Urinary bladder (tissue), 4 donors: ENCODE measurements around the gene SUPT5H. TPM values are rescaled to one million over a fixed set of nuclear protein-coding genes. Genes with fewer than 3 reads are reported as not detected.

ENCODE experiments used
- DNase-seq: peaks from one replicate; pipeline ENCODE4 v3.0.0-alpha.2; 2015; ENCODE audit errors: extremely low spot score
- H3K27ac ChIP-seq: one replicate; pipeline ENCODE4 v1.5.1; 2013; ENCODE audit warnings: low read depth, mild to moderate bottlenecking, moderate library complexity
- H3K36me3 ChIP-seq: one replicate; pipeline ENCODE4 v1.6.1; 2013; ENCODE audit warnings: mild to moderate bottlenecking, moderate library complexity; ENCODE audit not compliant: insufficient read depth
- H3K4me1 ChIP-seq: one replicate; pipeline ENCODE4 v1.6.1; 2013; ENCODE audit warnings: mild to moderate bottlenecking, moderate library complexity; ENCODE audit not compliant: insufficient read depth
- H3K4me3 ChIP-seq: one replicate; pipeline ENCODE4 v1.5.1; 2013; ENCODE audit warnings: low read depth, low read length
- WGBS: extraction: QIAGEN DNeasy Blood & Tissue Kit; methylation state at CpG from one replicate; pipeline ENCODE4 v1.1.7; 2013; 5-methylcytosine and 5-hydroxymethylcytosine counted together
- polyA plus RNA-seq: library from polyadenylated mRNA; stranded (reverse); fragments of 200-250 nt; gene quantifications from one replicate; pipeline ENCODE4 v1.2.3, GENCODE V29; 2013
- total RNA-seq: library from RNA; depleted of rRNA; stranded (reverse); fragments of >200 nt; gene quantifications from one replicate; pipeline ENCODE4 v1.2.3, GENCODE V29; 2014
- donor health status: healthy with polysubstance abuse.
- donor health status: healthy.

Gene SUPT5H
- total and polyA plus RNA-seq, 2 donors = 24.8 to 85.8 TPM

DNA sequence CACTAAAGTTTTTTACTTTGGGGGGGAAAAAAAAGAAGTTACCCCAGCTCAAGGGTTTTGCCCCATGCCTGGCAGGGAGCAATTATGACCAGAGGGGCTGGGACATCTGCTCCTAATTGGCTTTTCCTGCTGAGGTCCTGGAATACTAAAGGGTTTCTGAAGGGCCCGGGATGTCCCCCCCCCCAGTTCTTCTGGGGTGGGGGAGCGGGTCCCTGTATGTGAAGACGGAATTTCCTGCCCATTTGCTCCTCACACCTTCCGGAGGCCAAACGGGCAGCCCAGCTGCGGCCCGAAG lies 52.3 kb downstream of the SUPT5H start:
- Histone ChIP-seq H3K27ac (no peak overlapping the region), H3K4me1 (no peaks in the 10 kb centered on the region), H3K4me3 (no peak overlapping the region), H3K36me3 (no peaks in the 10 kb centered on the region)
- no peak for DNase-seq
- 0% methylated on average over 7 of the region's 7 CpGs for WGBS

- no peaks in the 10 kb centered on the region for H3K36me3 ChIP-seq
- WGBS = 1% methylated on average over 40 of the region's 40 CpGs
- no peak for DNase-seq
- H3K4me3 ChIP-seq = no peak overlapping the region
- H3K4me1 ChIP-seq = no peaks in the 10 kb centered on the region
- no peak overlapping the region for H3K27ac ChIP-seq
Observed at GRCh38 chr19:39497996-39498797, 52.8 kb downstream of the SUPT5H start.

DNA sequence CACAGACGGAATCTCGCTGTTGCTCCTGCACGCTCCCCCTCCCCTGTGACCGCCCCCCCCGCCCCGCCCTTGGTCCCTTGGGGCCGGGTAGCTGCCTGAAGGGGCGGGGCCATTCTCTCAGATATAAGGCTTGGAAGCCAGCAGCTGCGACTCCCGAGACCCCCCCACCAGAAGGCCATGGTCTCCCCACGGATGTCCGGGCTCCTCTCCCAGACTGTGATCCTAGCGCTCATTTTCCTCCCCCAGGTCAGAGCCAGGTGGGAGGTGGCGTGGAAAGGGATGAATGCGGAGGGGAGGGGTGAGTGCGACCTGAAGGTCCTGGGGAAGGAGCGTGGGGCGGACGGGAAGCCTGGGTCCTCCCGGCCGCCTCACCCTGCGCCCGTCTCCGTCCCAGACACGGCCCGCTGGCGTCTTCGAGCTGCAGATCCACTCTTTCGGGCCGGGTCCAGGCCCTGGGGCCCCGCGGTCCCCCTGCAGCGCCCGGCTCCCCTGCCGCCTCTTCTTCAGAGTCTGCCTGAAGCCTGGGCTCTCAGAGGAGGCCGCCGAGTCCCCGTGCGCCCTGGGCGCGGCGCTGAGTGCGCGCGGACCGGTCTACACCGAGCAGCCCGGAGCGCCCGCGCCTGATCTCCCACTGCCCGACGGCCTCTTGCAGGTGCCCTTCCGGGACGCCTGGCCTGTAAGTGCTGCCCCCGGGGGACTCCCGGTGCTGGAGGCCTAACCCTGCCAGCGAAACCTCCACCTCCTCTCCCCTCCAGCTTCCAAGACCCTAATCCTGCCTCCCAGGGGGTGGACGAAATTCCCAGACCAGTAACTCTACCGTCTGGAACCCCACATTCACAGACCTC lies 53.6 kb downstream of the SUPT5H start, which contains the start of gene DLL3:
Gene DLL3 (plus strand): TSS at position 150 of the 845 bp plus-strand sequence. CDS start 28 bp downstream, at position 178.
- Histone ChIP-seq H3K4me1 (no peaks in the 10 kb centered on the region), H3K36me3 (no peaks in the 10 kb centered on the region), H3K27ac (no peak within 1 kb of the TSS), H3K4me3 (no peak within 1 kb of the TSS)
- WGBS = 2% methylated on average over 60 of the region's 60 CpGs
- no peak for DNase-seq

- no peaks in the 10 kb centered on the region for H3K36me3 ChIP-seq
- H3K27ac ChIP-seq = no peak overlapping the region
- no peak overlapping the region for H3K4me3 ChIP-seq
- DNase-seq = no peak
- no peaks in the 10 kb centered on the region for H3K4me1 ChIP-seq
- WGBS = 83% methylated on average over 8 of the region's 8 CpGs
Observed at GRCh38 chr19:39499932-39500331, 54.5 kb downstream of the SUPT5H start.

GRCh38 chr19:39500543-39500942 lies 55.2 kb downstream of the SUPT5H start:
- Histone ChIP-seq H3K4me3 (no peak overlapping the region), H3K36me3 (no peaks in the 10 kb centered on the region), H3K27ac (no peak overlapping the region), H3K4me1 (no peaks in the 10 kb centered on the region)
- no peak for DNase-seq
- WGBS = 42% methylated on average over 4 of the region's 4 CpGs

- 76% methylated on average over 5 of the region's 5 CpGs for whole genome bisulfite sequencing
- H3K27ac ChIP-seq = no peak overlapping the region
- no peak overlapping the region for H3K4me3 ChIP-seq
- no peak for DNase-seq
- H3K4me1 ChIP-seq = no peaks in the 10 kb centered on the region
- no peaks in the 10 kb centered on the region for H3K36me3 ChIP-seq
Observed at GRCh38 chr19:39501340-39501739, 56.0 kb downstream of the SUPT5H start.

DNA sequence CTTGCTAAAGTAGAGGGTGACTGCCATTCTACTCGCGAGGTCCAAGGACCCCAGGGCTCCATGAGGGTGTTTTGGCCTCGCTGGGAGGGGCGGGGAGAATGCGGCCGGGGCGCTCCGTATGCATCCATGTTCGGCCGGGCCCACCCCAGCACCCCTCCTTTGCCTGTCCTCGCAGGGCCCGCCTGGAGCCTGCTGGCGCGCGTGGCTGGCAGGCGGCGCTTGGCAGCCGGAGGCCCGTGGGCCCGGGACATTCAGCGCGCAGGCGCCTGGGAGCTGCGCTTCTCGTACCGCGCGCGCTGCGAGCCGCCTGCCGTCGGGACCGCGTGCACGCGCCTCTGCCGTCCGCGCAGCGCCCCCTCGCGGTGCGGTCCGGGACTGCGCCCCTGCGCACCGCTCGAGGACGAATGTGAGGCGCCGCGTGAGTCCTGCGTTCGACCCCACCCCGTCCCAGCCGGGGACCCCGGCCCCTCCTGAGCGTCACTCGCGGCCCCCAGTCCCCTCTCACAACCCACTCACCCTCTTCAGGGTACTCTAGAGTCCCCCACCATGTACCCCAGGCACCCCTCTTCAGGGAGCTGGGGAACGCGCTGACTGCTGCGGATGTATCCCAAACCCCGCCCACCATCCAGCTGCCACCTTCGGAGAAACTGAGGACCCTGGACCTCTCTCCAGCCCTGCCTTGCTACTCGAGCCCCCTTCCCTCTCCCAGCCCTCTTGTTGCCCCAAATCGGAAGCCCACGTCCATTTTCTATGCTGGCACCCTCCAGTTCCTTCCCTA lies 57.4 kb downstream of the SUPT5H start:
- Histone ChIP-seq H3K4me1 (no peaks in the 10 kb centered on the region), H3K4me3 (no peak overlapping the region), H3K27ac (no peak overlapping the region), H3K36me3 (no peaks in the 10 kb centered on the region)
- no peak for DNase-seq
- 12% methylated on average over 69 of the region's 69 CpGs for WGBS

GRCh38 chr19:39506598-39506943 lies 61.2 kb downstream of the SUPT5H start:
- no peaks in the 10 kb centered on the region for H3K36me3 ChIP-seq
- no peak overlapping the region for H3K27ac ChIP-seq
- no peak for DNase-seq
- H3K4me1 ChIP-seq = no peaks in the 10 kb centered on the region
- whole genome bisulfite sequencing = 55% methylated on average over 7 of the region's 7 CpGs
- no peak overlapping the region for H3K4me3 ChIP-seq

DNA sequence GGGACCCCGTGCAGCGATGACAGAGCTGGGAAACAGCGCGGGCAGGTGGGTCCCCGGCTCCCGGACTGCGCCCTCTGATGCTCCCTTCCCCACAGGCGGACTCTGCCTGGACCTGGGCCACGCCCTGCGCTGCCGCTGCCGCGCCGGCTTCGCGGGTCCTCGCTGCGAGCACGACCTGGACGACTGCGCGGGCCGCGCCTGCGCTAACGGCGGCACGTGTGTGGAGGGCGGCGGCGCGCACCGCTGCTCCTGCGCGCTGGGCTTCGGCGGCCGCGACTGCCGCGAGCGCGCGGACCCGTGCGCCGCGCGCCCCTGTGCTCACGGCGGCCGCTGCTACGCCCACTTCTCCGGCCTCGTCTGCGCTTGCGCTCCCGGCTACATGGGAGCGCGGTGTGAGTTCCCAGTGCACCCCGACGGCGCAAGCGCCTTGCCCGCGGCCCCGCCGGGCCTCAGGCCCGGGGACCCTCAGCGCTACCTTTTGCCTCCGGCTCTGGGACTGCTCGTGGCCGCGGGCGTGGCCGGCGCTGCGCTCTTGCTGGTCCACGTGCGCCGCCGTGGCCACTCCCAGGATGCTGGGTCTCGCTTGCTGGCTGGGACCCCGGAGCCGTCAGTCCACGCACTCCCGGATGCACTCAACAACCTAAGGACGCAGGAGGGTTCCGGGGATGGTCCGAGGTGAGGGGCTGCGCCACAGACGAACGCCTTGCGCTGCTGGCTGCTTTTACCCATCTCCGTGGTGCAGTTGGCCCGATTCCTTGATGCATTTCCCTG lies 61.7 kb downstream of the SUPT5H start:
- no peaks in the 10 kb centered on the region for H3K36me3 ChIP-seq
- peak overlapping the region; percentile 39 for H3K4me3 ChIP-seq
- no peak overlapping the region for H3K27ac ChIP-seq
- H3K4me1 ChIP-seq = no peaks in the 10 kb centered on the region
- 2% methylated on average over 96 of the region's 96 CpGs for WGBS
- DNase-seq = no peak

GRCh38 chr19:39507715-39508364 lies 62.5 kb downstream of the SUPT5H start:
- 33% methylated on average over 24 of the region's 24 CpGs for WGBS
- Histone ChIP-seq H3K4me1 (no peaks in the 10 kb centered on the region), H3K27ac (no peak overlapping the region), H3K4me3 (no peak overlapping the region), H3K36me3 (no peaks in the 10 kb centered on the region)
- DNase-seq = no peak

DNA sequence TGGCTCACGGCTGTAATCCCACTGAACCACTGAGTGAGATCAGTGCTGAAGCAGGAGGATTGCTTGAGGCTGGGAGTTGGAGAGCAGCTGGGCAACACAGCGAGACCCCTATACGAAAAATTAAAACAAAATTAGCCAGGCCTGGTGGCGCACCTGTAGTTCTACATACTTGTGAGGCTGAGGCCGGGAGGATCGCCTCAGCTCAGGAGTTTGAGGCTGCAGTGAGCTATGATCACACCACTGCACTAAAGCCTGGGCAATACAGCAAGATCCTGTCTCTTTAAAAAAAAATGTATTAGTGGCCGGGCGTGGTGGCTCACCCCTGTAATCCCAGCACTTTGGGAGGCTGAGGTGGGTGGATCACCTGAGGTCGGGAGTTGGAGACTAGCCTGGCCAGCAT lies 63.2 kb downstream of the SUPT5H start:
- Histone ChIP-seq H3K36me3 (no peaks in the 10 kb centered on the region), H3K27ac (no peak overlapping the region), H3K4me3 (no peak overlapping the region), H3K4me1 (no peaks in the 10 kb centered on the region)
- DNase-seq = no peak
- 89% methylated on average over 9 of the region's 9 CpGs for WGBS

DNA sequence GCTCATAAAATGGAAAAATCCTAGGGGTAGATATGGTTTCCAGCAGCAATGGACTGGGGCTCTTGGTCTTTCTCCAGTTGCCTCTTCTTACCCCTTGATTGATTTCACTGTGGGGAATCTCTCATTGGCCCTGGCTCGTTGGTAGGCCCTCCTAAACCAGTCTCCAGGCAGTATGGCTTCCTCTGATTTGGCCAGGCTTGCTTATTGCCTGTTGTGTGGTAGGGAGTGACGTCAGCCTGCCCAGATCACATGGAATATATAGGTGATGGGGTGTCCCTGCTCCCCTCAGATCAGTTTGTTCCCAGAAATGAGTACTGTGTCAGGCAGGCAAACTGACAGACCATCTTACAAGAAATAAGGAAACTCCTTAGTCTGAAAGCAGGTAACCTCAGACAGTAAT lies 63.9 kb downstream of the SUPT5H start:
- no peaks in the 10 kb centered on the region for H3K36me3 ChIP-seq
- no peak overlapping the region for H3K27ac ChIP-seq
- no peak overlapping the region for H3K4me3 ChIP-seq
- H3K4me1 ChIP-seq = no peaks in the 10 kb centered on the region
- WGBS = 59% methylated on average over 2 of the region's 2 CpGs
- DNase-seq = no peak

DNA sequence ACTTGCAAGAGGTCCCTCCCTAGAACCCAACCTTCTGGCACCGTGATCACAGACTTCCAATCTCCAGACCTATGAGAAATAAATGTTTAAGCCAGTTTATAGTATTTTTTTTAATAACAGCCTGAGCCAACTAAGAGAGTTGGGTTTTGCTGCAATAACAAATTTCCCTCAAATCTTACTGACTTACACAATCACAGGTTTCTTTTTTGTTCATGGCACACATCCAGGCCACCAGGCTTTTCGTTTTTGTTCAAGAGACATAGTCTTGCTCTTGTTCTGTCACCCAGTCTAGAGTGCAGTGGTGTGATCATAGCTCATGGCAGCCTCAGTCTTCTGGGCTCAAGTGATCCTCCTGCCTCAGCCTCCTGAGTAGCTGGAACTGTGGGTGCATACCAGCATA lies 67.6 kb downstream of the SUPT5H start:
- no peaks in the 10 kb centered on the region for H3K36me3 ChIP-seq
- WGBS = 57% methylated on average over 2 of the region's 2 CpGs
- no peak overlapping the region for H3K27ac ChIP-seq
- no peak for DNase-seq
- no peak overlapping the region for H3K4me3 ChIP-seq
- H3K4me1 ChIP-seq = peaks cover 2% of the 10 kb centered on the region
